ENCODE measurements around the gene ARHGAP23.
"Not testable (repeated sequence)": the region's sequence is repeated elsewhere in the genome, so short reads cannot be mapped to it uniquely, and the experiment has no call there.

ARHGAP23 gene

GRCh38 chr17:38460716-38461630, 32.7 kb downstream of the ARHGAP23 start:
- DNase-seq (ENCODE audit: low read depth in 2 of 2), result no peak

GRCh38 chr17:38461683-38462082, 33.4 kb downstream of the ARHGAP23 start:
- DNase-seq (ENCODE audit: low read depth in 2 of 2), result no peak

GRCh38 chr17:38463451-38463858, 35.2 kb downstream of the ARHGAP23 start:
- DNase-seq (ENCODE audit: low read depth in 2 of 2), result no peak

GRCh38 chr17:38464251-38464722, 36.0 kb downstream of the ARHGAP23 start:
- no peak for DNase-seq (ENCODE audit: low read depth in 2 of 2)

GRCh38 chr17:38464723-38465390, 36.6 kb downstream of the ARHGAP23 start:
- DNase-seq (ENCODE audit: low read depth in 2 of 2), result no peak

GRCh38 chr17:38465391-38466345, 37.4 kb downstream of the ARHGAP23 start:
- no peak for DNase-seq (ENCODE audit: low read depth in 2 of 2)

GRCh38 chr17:38466346-38467315, 38.4 kb downstream of the ARHGAP23 start:
- no peak for DNase-seq (ENCODE audit: low read depth in 2 of 2)

GRCh38 chr17:38467491-38467890, 39.2 kb downstream of the ARHGAP23 start:
- no peak for DNase-seq (ENCODE audit: low read depth in 2 of 2)

- no peak for DNase-seq (ENCODE audit: low read depth in 2 of 2)
Observed at GRCh38 chr17:38469875-38470274, 41.6 kb downstream of the ARHGAP23 start.

- not testable (repeated sequence) for DNase-seq (ENCODE audit: low read depth in 2 of 2)
Observed at GRCh38 chr17:38471253-38471652, 43.0 kb downstream of the ARHGAP23 start.

GRCh38 chr17:38474666-38475065, 46.4 kb downstream of the ARHGAP23 start:
- not testable (repeated sequence) for DNase-seq (ENCODE audit: low read depth in 2 of 2)

- DNase-seq (ENCODE audit: low read depth in 2 of 2), result no peak
Observed at GRCh38 chr17:38476549-38476948, 48.3 kb downstream of the ARHGAP23 start.

- DNase-seq (ENCODE audit: low read depth in 2 of 2), result not testable (repeated sequence)
Observed at GRCh38 chr17:38477417-38477816, 49.2 kb downstream of the ARHGAP23 start.

- DNase-seq (ENCODE audit: low read depth in 2 of 2), result not testable (repeated sequence)
Observed at GRCh38 chr17:38477951-38478350, 49.7 kb downstream of the ARHGAP23 start.

GRCh38 chr17:38478667-38479066, 50.4 kb downstream of the ARHGAP23 start:
- DNase-seq (ENCODE audit: low read depth in 2 of 2), result not testable (repeated sequence)

GRCh38 chr17:38482039-38482699, 53.9 kb downstream of the ARHGAP23 start:
- not testable (repeated sequence) for DNase-seq (ENCODE audit: low read depth in 2 of 2)

GRCh38 chr17:38482700-38483043, 54.4 kb downstream of the ARHGAP23 start:
- not testable (repeated sequence) for DNase-seq (ENCODE audit: low read depth in 2 of 2)

- peak; percentile 28 to 29 for DNase-seq (ENCODE audit: low read depth in 2 of 2)
Observed at GRCh38 chr17:38484242-38485145, 56.2 kb downstream of the ARHGAP23 start.

- no peak for DNase-seq (ENCODE audit: low read depth in 2 of 2)
Observed at GRCh38 chr17:38485146-38485468, 56.8 kb downstream of the ARHGAP23 start.

Measured in activated CD8-positive, alpha-beta memory T cell treated with anti-CD3 and anti-CD28 coated beads for 4 hours (primary cell).